Keratinocyte (primary cell): ENCODE data around the gene MOB2. TPM values are rescaled to one million over a fixed set of nuclear protein-coding genes. Genes with fewer than 3 reads are reported as not detected.

Experiments
- DNase-seq: peaks from one replicate; pipeline ENCODE4 v3.0.0-alpha.2; 2011; ENCODE audit warnings: low read depth, missing footprints, low spot score
- FAIRE-seq: peaks from 2 replicates; lab custom pipeline; 2011; peaks lifted over from hg19 to GRCh38; lab: Jason Lieb, UNC
- H2AFZ ChIP-seq: 2 replicates; pipeline ENCODE4 v1.6.0; 2012; ENCODE audit warnings: low read length, control low read depth, inconsistent platforms; ENCODE audit not compliant: control insufficient read depth
- H3K27ac ChIP-seq: 2 replicates; pipeline ENCODE4 v1.5.1; 2011; ENCODE audit warnings: low read length; ENCODE audit not compliant: control insufficient read depth, insufficient read depth
- H3K27me3 ChIP-seq: 3 replicates; pipeline ENCODE4 v1.6.0; 2011; ENCODE audit warnings: low read length; ENCODE audit not compliant: control insufficient read depth, insufficient read depth; ENCODE audit errors: extremely low read depth
- H3K36me3 ChIP-seq, 2 experiments: 2 replicates in 1 of 2; 3 replicates in 1 of 2; pipeline ENCODE4 v1.5.1; 2011; ENCODE audit warnings: low read length in 2 of 2, mild to moderate bottlenecking in 1 of 2; ENCODE audit not compliant: control insufficient read depth in 2 of 2, insufficient read depth in 2 of 2; ENCODE audit errors: extremely low read depth in 1 of 2
- H3K4me1 ChIP-seq: 3 replicates; pipeline ENCODE4 v1.5.1; 2011; ENCODE audit warnings: low read length; ENCODE audit not compliant: control insufficient read depth, insufficient read depth; ENCODE audit errors: extremely low read depth
- H3K4me2 ChIP-seq: 3 replicates; pipeline ENCODE4 v1.6.0; 2011; ENCODE audit warnings: low read depth, low read length; ENCODE audit not compliant: control insufficient read depth, insufficient read depth; ENCODE audit errors: extremely low read depth
- H3K4me3 ChIP-seq, 3 experiments: fragments of 200-600 bp in 1 of 3; sonication (generic) in 1 of 3; 2 replicates in 2 of 3; 3 replicates in 1 of 3; pipeline ENCODE4 v1.5.1; 2011 to 2016; ENCODE audit warnings: low read length in 3 of 3, mild to moderate bottlenecking in 3 of 3, control low read depth in 2 of 3, inconsistent platforms in 1 of 3, low read depth in 1 of 3, mixed read lengths in 1 of 3, mixed run types in 1 of 3, moderate library complexity in 1 of 3; ENCODE audit not compliant: control insufficient read depth in 2 of 3, insufficient read depth in 2 of 3; ENCODE audit errors: extremely low read depth in 1 of 3
- H3K79me2 ChIP-seq: 2 replicates; pipeline ENCODE4 v1.6.0; 2012; ENCODE audit warnings: low read length; ENCODE audit not compliant: control insufficient read depth, insufficient read depth
- H3K9ac ChIP-seq: 3 replicates; pipeline ENCODE4 v1.6.0; 2011; ENCODE audit warnings: low read length; ENCODE audit not compliant: control insufficient read depth, insufficient read depth; ENCODE audit errors: extremely low read depth
- H3K9me1 ChIP-seq: 3 replicates; pipeline ENCODE4 v1.6.0; 2011; ENCODE audit warnings: low read length; ENCODE audit not compliant: control insufficient read depth, insufficient read depth; ENCODE audit errors: extremely low read depth
- H3K9me3 ChIP-seq: 2 replicates; pipeline ENCODE4 v1.5.1; 2012; ENCODE audit warnings: low read depth, low read length; ENCODE audit not compliant: control insufficient read depth
- H4K20me1 ChIP-seq: 3 replicates; pipeline ENCODE4 v1.6.0; 2011; ENCODE audit warnings: low read length; ENCODE audit not compliant: control insufficient read depth, insufficient read depth; ENCODE audit errors: extremely low read depth
- CTCF ChIP-seq, 3 experiments: IDR thresholded peaks in 1 of 3; conservative IDR thresholded peaks in 1 of 3; optimal IDR thresholded peaks in 1 of 3; 2 replicates in 2 of 3; 3 replicates in 1 of 3; pipeline versions ENCODE3 to v1.5.1; 2011; ENCODE audit warnings: low read length in 3 of 3, mild to moderate bottlenecking in 3 of 3, moderate library complexity in 2 of 3, control low read depth in 1 of 3, inconsistent platforms in 1 of 3; ENCODE audit not compliant: insufficient read depth in 2 of 3; ENCODE audit errors: extremely low read depth in 1 of 3
- EZH2 ChIP-seq: IDR thresholded peaks from one replicate; pipeline ENCODE4 v1.6.1; 2012; ENCODE audit warnings: inconsistent platforms, mild to moderate bottlenecking, low read length, moderate library complexity
- dilution Hi-C: fragments of 300-500 bp; cut with MboI; formaldehyde crosslinking; loops from one replicate; pipeline ENCODE4 v1.7.0; 2020; ENCODE audit warnings: low sequenced_read_pairs; ENCODE audit not compliant: extremely low pct_ligation_motif_present
- polyA plus RNA-seq, 5 experiments: library from polyadenylated mRNA; depleted of rRNA in 3 of 5; stranded (reverse) in 3 of 5; stranded (forward) in 1 of 5; unstranded in 1 of 5; fragments of >200 nt; gene quantifications; 1 replicate in 1 of 5; 2 replicates in 3 of 5; 3 replicates in 1 of 5; pipeline versions ENCODE4 v1.2.1 to v1.2.3, GENCODE V29; 2011 to 2012; ENCODE audit warnings: missing spikeins in 2 of 5, low read depth in 1 of 5, low replicate concordance in 1 of 5

The MOB2 gene
- polyA plus RNA-seq, 1 donor (not counting 4 experiments of a cell fraction or from before 2014, with no cell fraction given) = 37.7 TPM

- H3K27me3 ChIP-seq = no peaks in the 10 kb centered on the region
- H3K9ac ChIP-seq = no peak overlapping the region
- peaks cover 66% of the 10 kb centered on the region for H3K79me2 ChIP-seq
- TF ChIP-seq CTCF (optimal IDR thresholded peaks at IDR 0.05 in 1 of 3, IDR thresholded peaks at IDR 0.05 in 1 of 3, conservative IDR thresholded peaks at IDR 0.05 in 1 of 3; ENCODE audit: extremely low read depth in 1 of 3, insufficient read depth in 2 of 3, low read length in 3 of 3) (no peak), EZH2 (no peak)
- dilution Hi-C loops = no loop called here
- H3K36me3 ChIP-seq = peaks cover 0 to 4% of the 10 kb centered on the region in 2 experiments
- H4K20me1 ChIP-seq = peaks cover 41% of the 10 kb centered on the region
- DNase-seq (no peak), FAIRE-seq (no peak)
- H3K9me1 ChIP-seq = no peaks in the 10 kb centered on the region
- H3K4me2 ChIP-seq = no peak overlapping the region
- no peak overlapping the region for H3K4me3 ChIP-seq
- H3K9me3 ChIP-seq = no peaks in the 10 kb centered on the region
- H2AFZ ChIP-seq = no peak overlapping the region
- H3K4me1 ChIP-seq = no peaks in the 10 kb centered on the region
- no peak overlapping the region for H3K27ac ChIP-seq
Observed at GRCh38 chr11:1509626-1510255, 23.2 kb upstream of the MOB2 start.

GRCh38 chr11:1508986-1509385 is 22.4 kb upstream of the MOB2 start:
- no peaks in the 10 kb centered on the region for H3K9me1 ChIP-seq
- H3K4me2 ChIP-seq = no peak overlapping the region
- H3K36me3 ChIP-seq = peaks cover 0 to 4% of the 10 kb centered on the region in 2 experiments
- no peak overlapping the region for H2AFZ ChIP-seq
- H3K9me3 ChIP-seq = no peaks in the 10 kb centered on the region
- no peaks in the 10 kb centered on the region for H3K4me1 ChIP-seq
- FAIRE-seq (no peak), DNase-seq (no peak)
- no peak overlapping the region for H3K9ac ChIP-seq
- dilution Hi-C loops = no loop called here
- H3K27ac ChIP-seq = no peak overlapping the region
- H3K79me2 ChIP-seq = peaks cover 66% of the 10 kb centered on the region
- no peaks in the 10 kb centered on the region for H3K27me3 ChIP-seq
- H4K20me1 ChIP-seq = peaks cover 38% of the 10 kb centered on the region
- no peak for TF ChIP-seq CTCF (optimal IDR thresholded peaks at IDR 0.05 in 1 of 3, IDR thresholded peaks at IDR 0.05 in 1 of 3, conservative IDR thresholded peaks at IDR 0.05 in 1 of 3; ENCODE audit: extremely low read depth in 1 of 3, insufficient read depth in 2 of 3, low read length in 3 of 3)
- no peak overlapping the region for H3K4me3 ChIP-seq
